ENCODE data around the gene KRIT1.

Gene KRIT1

GRCh38 chr7:92150450-92151017, 95.2 kb downstream of the KRIT1 start:
- DNase-seq: no peak

GRCh38 chr7:92149736-92150239, 95.9 kb downstream of the KRIT1 start:
- no peak for DNase-seq
